ENCODE measurements around the gene GNB1L. TPM values are rescaled to one million over a fixed set of nuclear protein-coding genes. Genes with fewer than 3 reads are reported as not detected.
A peak's percentile ranks its signal among the peaks of the same experiment; 100 is the strongest.
"Not testable (repeated sequence)": the region's sequence is repeated elsewhere in the genome, so short reads cannot be mapped to it uniquely, and the experiment has no call there.

The GNB1L gene
- polyA plus RNA-seq, 1 donor from 2014 or later, result 15.3 TPM

GRCh38 chr22:19883446-19883845, 28.8 kb upstream of the GNB1L start:
- H3K4me1 Mint-ChIP-seq, result peaks cover 6 to 16% (median 16%) of the 10 kb centered on the region in 3 donors
- not testable (repeated sequence) for H3K4me3 Mint-ChIP-seq, H3K36me3 Mint-ChIP-seq, H3K9me3 Mint-ChIP-seq, H3K27me3 Mint-ChIP-seq, H3K27ac Mint-ChIP-seq

GRCh38 chr22:19882446-19883381, 28.0 kb upstream of the GNB1L start:
- H3K9me3 Mint-ChIP-seq, result no peaks in the 10 kb centered on the region
- peaks cover 8% of the 10 kb centered on the region for H3K36me3 Mint-ChIP-seq
- H3K4me1 Mint-ChIP-seq, result peaks cover 6 to 16% (median 16%) of the 10 kb centered on the region in 3 donors
- no peak overlapping the region for H3K4me3 Mint-ChIP-seq
- H3K27ac Mint-ChIP-seq, result no peak overlapping the region
- H3K27me3 Mint-ChIP-seq, result no peaks in the 10 kb centered on the region

GRCh38 chr22:19880786-19881569, 26.3 kb upstream of the GNB1L start:
- no peak overlapping the region for H3K27ac Mint-ChIP-seq
- peaks cover 0 to 4% (median 4%) of the 10 kb centered on the region in 3 donors for H3K4me1 Mint-ChIP-seq
- H3K27me3 Mint-ChIP-seq, result no peaks in the 10 kb centered on the region
- peaks cover 7% of the 10 kb centered on the region for H3K36me3 Mint-ChIP-seq
- H3K9me3 Mint-ChIP-seq, result no peaks in the 10 kb centered on the region
- no peak overlapping the region for H3K4me3 Mint-ChIP-seq

- peaks cover 4% of the 10 kb centered on the region for H3K36me3 Mint-ChIP-seq
- no peak overlapping the region for H3K27ac Mint-ChIP-seq
- H3K4me1 Mint-ChIP-seq, result no peaks in the 10 kb centered on the region
- no peak overlapping the region for H3K4me3 Mint-ChIP-seq
- H3K9me3 Mint-ChIP-seq, result no peaks in the 10 kb centered on the region
- H3K27me3 Mint-ChIP-seq, result no peaks in the 10 kb centered on the region
Measured at GRCh38 chr22:19879992-19880785, 25.5 kb upstream of the GNB1L start.

- Mint-ChIP-seq H3K9me3 (no peaks in the 10 kb centered on the region), H3K4me3 (no peak overlapping the region), H3K27me3 (no peaks in the 10 kb centered on the region), H3K27ac (no peak overlapping the region), H3K4me1 (no peaks in the 10 kb centered on the region), H3K36me3 (peaks cover 4% of the 10 kb centered on the region)
Measured at GRCh38 chr22:19879643-19879991, 24.9 kb upstream of the GNB1L start.

- Mint-ChIP-seq H3K27me3 (no peaks in the 10 kb centered on the region), H3K9me3 (no peaks in the 10 kb centered on the region), H3K36me3 (peaks cover 4% of the 10 kb centered on the region), H3K4me1 (no peaks in the 10 kb centered on the region), H3K27ac (no peak overlapping the region), H3K4me3 (no peak overlapping the region)
Measured at GRCh38 chr22:19879246-19879570, 24.5 kb upstream of the GNB1L start.

GRCh38 chr22:19878461-19879245, 24.0 kb upstream of the GNB1L start:
- H3K36me3 Mint-ChIP-seq, result peaks cover 4% of the 10 kb centered on the region
- no peak overlapping the region for H3K27ac Mint-ChIP-seq
- no peak overlapping the region for H3K4me3 Mint-ChIP-seq
- no peaks in the 10 kb centered on the region for H3K27me3 Mint-ChIP-seq
- no peaks in the 10 kb centered on the region for H3K4me1 Mint-ChIP-seq
- no peaks in the 10 kb centered on the region for H3K9me3 Mint-ChIP-seq

GRCh38 chr22:19877626-19878339, 23.1 kb upstream of the GNB1L start:
- no peak overlapping the region for H3K27ac Mint-ChIP-seq
- H3K36me3 Mint-ChIP-seq, result peaks cover 4% of the 10 kb centered on the region
- no peaks in the 10 kb centered on the region for H3K9me3 Mint-ChIP-seq
- no peaks in the 10 kb centered on the region for H3K4me1 Mint-ChIP-seq
- no peaks in the 10 kb centered on the region for H3K27me3 Mint-ChIP-seq
- H3K4me3 Mint-ChIP-seq, result no peak overlapping the region

GRCh38 chr22:19876941-19877625, 22.4 kb upstream of the GNB1L start:
- H3K9me3 Mint-ChIP-seq, result no peaks in the 10 kb centered on the region
- H3K36me3 Mint-ChIP-seq, result peaks cover 4% of the 10 kb centered on the region
- no peaks in the 10 kb centered on the region for H3K4me1 Mint-ChIP-seq
- no peak overlapping the region for H3K4me3 Mint-ChIP-seq
- H3K27ac Mint-ChIP-seq, result no peak overlapping the region
- no peaks in the 10 kb centered on the region for H3K27me3 Mint-ChIP-seq

- H3K4me1 Mint-ChIP-seq, result no peaks in the 10 kb centered on the region
- H3K36me3 Mint-ChIP-seq, result peaks cover 4% of the 10 kb centered on the region
- no peak overlapping the region for H3K4me3 Mint-ChIP-seq
- H3K9me3 Mint-ChIP-seq, result no peaks in the 10 kb centered on the region
- H3K27me3 Mint-ChIP-seq, result no peaks in the 10 kb centered on the region
- no peak overlapping the region for H3K27ac Mint-ChIP-seq
Measured at GRCh38 chr22:19876314-19876940, 21.8 kb upstream of the GNB1L start.

GRCh38 chr22:19875531-19876313, 21.0 kb upstream of the GNB1L start:
- peak overlapping the region in 1 of 3 donors; percentile 39 for H3K27ac Mint-ChIP-seq
- no peaks in the 10 kb centered on the region for H3K27me3 Mint-ChIP-seq

GRCh38 chr22:19875061-19875530, 20.4 kb upstream of the GNB1L start:
- Mint-ChIP-seq H3K4me3 (no peak overlapping the region), H3K36me3 (peaks cover 2% of the 10 kb centered on the region), H3K4me1 (no peaks in the 10 kb centered on the region), H3K9me3 (no peaks in the 10 kb centered on the region), H3K27me3 (no peaks in the 10 kb centered on the region), H3K27ac (no peak overlapping the region)

More at GRCh38 chr22:19875531-19876313, 21.0 kb upstream of the GNB1L start:
- Mint-ChIP-seq H3K4me1 (no peaks in the 10 kb centered on the region), H3K36me3 (peaks cover 2% of the 10 kb centered on the region), H3K4me3 (no peak overlapping the region), H3K9me3 (no peaks in the 10 kb centered on the region)
